Psoas muscle (tissue), 8 donors: Measurements from ENCODE around the gene KLHL34. TPM values are rescaled to one million over a fixed set of nuclear protein-coding genes. Genes with fewer than 3 reads are reported as not detected.

Experiments used
- ATAC-seq, 4 donors: fragments of 200-7000 bp; cut with Tn5 transposase; one replicate each; pipeline ENCODE4 v1.9.1; 2020; ENCODE audit warnings: moderate library complexity in 3 of 4, mild to moderate bottlenecking in 2 of 4
- DNase-seq, 2 donors: peaks; one replicate each; pipeline ENCODE4 v3.0.0-alpha.2; 2020
- H3K27ac ChIP-seq: fragments of 200-600 bp; one replicate; pipeline ENCODE4 v1.8.0; 2022
- H3K27me3 ChIP-seq, 3 donors: fragments of 200-600 bp in 1 of 3; one replicate each; pipeline versions ENCODE4 v1.6.1 to v1.8.0; 2013 to 2022; ENCODE audit warnings: low read length in 2 of 3, mild to moderate bottlenecking in 2 of 3, moderate library complexity in 1 of 3; ENCODE audit not compliant: insufficient read depth in 3 of 3
- H3K36me3 ChIP-seq, 2 donors: fragments of 200-600 bp in 1 of 2; one replicate each; pipeline versions ENCODE4 v1.6.1 to v1.8.0; 2013 to 2022; ENCODE audit warnings: low read depth in 1 of 2, mild to moderate bottlenecking in 1 of 2, moderate library complexity in 1 of 2; ENCODE audit not compliant: insufficient read depth in 1 of 2
- H3K4me1 ChIP-seq: fragments of 200-600 bp; one replicate; pipeline ENCODE4 v1.8.0; 2022
- H3K4me3 ChIP-seq: fragments of 200-600 bp; one replicate; pipeline ENCODE4 v1.8.0; 2022; ENCODE audit warnings: mild to moderate bottlenecking
- H3K9me3 ChIP-seq: fragments of 200-600 bp; one replicate; pipeline ENCODE4 v1.8.0; 2022
- WGBS, 3 donors: extraction: QIAGEN DNeasy Blood & Tissue Kit; methylation state at CpG; one replicate each; pipeline versions ENCODE4 v1.1.6 to v1.1.7; 2013; 5-methylcytosine and 5-hydroxymethylcytosine counted together
- intact Hi-C, 2 donors: fragments of 100-400 bp; cut with DNase I; formaldehyde crosslinking; loops; one replicate each; pipeline versions ENCODE4 v1.11.0 to v1.14.2; 2022
- polyA plus RNA-seq, 3 donors: library from polyadenylated mRNA; stranded (reverse); fragments of 200-250 nt; gene quantifications; one replicate each; pipeline ENCODE4 v1.2.3, GENCODE V29; 2013
- total RNA-seq, 4 donors: library from RNA; stranded (reverse); fragmentation: NEBNext Ultra II Directional in 2 of 4; extraction: Animal tissue kit (Norgen Biotek cat#: 25700) in 2 of 4; gene quantifications; one replicate each; pipeline versions ENCODE4 v1.2.1 to v1.2.4, GENCODE V29; 2021 to 2023
- TF ChIP-seq, protein P1 (sequence below): fragments of 200-600 bp; IDR thresholded peaks from one replicate; pipeline ENCODE4 v1.8.0; 2022; ENCODE audit warnings: antibody characterized with exemption
- donor health status: healthy with polysubstance abuse.
- donor health status: DM: no; HTN: no; CAD: no; lungs with moderate emphysema.
- donor health status: Bipolar disorder and iron deficiency.
- donor health status: healthy.
- donor health status: DM: yes; HTN: yes; CAD: no.
- donor health status: DM: no; HTN: no; CAD: no.
- donor health status: DM: no; HTN: no; CAD: no.
- donor health status: DM: yes; HTN: yes; CAD: no.

Gene KLHL34
- total and polyA plus RNA-seq, 7 donors: 0.99 to 29.6 (median 14.4) TPM

DNA sequence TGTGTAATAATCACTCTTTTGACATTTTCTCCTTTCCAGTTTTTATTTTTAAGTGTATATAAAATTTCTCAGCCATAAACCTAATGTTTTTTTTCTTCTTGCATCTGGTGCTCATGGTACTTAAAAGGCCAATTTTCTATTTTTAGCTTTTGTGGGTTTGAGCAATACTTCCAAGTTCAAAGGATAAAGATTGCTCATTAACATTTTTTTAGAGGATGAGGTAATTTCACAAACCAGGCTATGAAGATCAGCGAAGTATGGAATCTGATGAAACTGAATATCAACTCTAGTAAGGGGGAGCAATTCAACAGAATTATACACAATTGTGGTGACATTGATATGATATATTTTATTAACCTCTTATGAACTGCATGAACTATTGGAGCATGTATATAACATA is 25.8 kb upstream of the KLHL34 start:
- Histone ChIP-seq H3K27ac (no peak overlapping the region), H3K9me3 (no peaks in the 10 kb centered on the region), H3K4me1 (no peaks in the 10 kb centered on the region), H3K27me3 (no peaks in the 10 kb centered on the region), H3K36me3 (no peaks in the 10 kb centered on the region), H3K4me3 (no peak overlapping the region)
- ATAC-seq (no peak), DNase-seq (no peak)
- intact Hi-C loops: no loop called here
- TF ChIP-seq, protein P1, sequence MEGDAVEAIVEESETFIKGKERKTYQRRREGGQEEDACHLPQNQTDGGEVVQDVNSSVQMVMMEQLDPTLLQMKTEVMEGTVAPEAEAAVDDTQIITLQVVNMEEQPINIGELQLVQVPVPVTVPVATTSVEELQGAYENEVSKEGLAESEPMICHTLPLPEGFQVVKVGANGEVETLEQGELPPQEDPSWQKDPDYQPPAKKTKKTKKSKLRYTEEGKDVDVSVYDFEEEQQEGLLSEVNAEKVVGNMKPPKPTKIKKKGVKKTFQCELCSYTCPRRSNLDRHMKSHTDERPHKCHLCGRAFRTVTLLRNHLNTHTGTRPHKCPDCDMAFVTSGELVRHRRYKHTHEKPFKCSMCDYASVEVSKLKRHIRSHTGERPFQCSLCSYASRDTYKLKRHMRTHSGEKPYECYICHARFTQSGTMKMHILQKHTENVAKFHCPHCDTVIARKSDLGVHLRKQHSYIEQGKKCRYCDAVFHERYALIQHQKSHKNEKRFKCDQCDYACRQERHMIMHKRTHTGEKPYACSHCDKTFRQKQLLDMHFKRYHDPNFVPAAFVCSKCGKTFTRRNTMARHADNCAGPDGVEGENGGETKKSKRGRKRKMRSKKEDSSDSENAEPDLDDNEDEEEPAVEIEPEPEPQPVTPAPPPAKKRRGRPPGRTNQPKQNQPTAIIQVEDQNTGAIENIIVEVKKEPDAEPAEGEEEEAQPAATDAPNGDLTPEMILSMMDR: no peak
- whole genome bisulfite sequencing, 3 donors: 43 to 68% (median 52%) methylated on average over 1 of the region's 1 CpG

DNA sequence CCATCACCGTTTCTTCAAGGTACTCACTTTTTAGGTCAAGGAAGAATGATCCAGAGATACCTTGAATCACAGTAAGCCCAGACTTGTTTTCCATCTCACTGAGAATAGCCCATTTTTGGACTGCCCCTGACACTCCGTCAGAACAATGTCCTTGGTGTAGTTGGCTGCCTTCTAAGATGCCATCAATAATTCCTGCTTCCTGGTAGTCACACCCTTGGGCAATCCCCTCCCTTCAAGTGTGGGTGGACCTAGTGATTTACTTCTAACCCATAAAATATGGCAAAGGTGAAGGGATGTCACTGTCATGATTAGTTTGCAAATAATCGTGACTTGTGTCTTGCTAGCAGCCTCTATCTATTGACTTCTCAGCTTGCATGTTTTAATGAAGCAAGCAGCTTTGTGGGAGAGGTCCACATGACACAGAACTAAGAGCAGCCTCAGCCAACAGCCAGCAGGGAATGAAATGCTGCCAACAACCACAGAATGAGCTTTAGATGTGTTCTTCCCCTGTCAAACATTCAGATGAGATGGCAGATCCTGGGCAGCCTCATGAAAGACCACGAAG is 20.0 kb upstream of the KLHL34 start:
- intact Hi-C loops: no loop called here
- Histone ChIP-seq H3K9me3 (no peaks in the 10 kb centered on the region), H3K27me3 (peaks cover 0 to 7% (median 0%) of the 10 kb centered on the region in 3 donors), H3K4me1 (no peaks in the 10 kb centered on the region), H3K4me3 (no peak overlapping the region), H3K27ac (no peak overlapping the region), H3K36me3 (no peaks in the 10 kb centered on the region)
- TF ChIP-seq, protein P1: no peak
- WGBS, 3 donors: 55 to 75% (median 67%) methylated on average over 4 of the region's 4 CpGs
- no peak for DNase-seq
- ATAC-seq: no peak

DNA sequence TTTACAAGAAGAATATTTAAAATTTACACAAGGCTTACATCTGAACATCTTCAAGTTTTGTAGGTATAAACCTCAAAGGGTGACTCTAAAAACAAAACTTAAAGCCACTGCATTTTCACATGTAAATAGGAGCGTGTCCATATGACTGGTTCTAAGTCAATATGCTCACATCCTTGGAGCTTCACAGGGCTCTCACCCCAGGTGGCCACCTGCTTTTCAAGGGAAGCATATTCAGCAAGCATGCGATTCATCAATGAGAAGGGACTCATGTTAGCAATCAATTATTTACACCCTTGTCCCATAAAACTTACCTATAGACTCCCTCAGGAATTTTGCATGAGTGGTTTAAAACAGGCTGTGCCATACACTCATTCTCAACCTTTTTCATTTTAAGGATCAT is 17.8 kb upstream of the KLHL34 start:
- H3K27me3 ChIP-seq: peaks cover 0 to 7% (median 0%) of the 10 kb centered on the region in 3 donors
- TF ChIP-seq, protein P1: no peak
- H3K4me1 ChIP-seq: no peaks in the 10 kb centered on the region
- DNase-seq (no peak), ATAC-seq (no peak)
- no peak overlapping the region for H3K27ac ChIP-seq
- no peak overlapping the region for H3K4me3 ChIP-seq
- intact Hi-C loops: no loop called here
- H3K36me3 ChIP-seq: no peaks in the 10 kb centered on the region
- WGBS, 3 donors: 54 to 58% (median 56%) methylated on average over 2 of the region's 2 CpGs
- H3K9me3 ChIP-seq: no peaks in the 10 kb centered on the region

DNA sequence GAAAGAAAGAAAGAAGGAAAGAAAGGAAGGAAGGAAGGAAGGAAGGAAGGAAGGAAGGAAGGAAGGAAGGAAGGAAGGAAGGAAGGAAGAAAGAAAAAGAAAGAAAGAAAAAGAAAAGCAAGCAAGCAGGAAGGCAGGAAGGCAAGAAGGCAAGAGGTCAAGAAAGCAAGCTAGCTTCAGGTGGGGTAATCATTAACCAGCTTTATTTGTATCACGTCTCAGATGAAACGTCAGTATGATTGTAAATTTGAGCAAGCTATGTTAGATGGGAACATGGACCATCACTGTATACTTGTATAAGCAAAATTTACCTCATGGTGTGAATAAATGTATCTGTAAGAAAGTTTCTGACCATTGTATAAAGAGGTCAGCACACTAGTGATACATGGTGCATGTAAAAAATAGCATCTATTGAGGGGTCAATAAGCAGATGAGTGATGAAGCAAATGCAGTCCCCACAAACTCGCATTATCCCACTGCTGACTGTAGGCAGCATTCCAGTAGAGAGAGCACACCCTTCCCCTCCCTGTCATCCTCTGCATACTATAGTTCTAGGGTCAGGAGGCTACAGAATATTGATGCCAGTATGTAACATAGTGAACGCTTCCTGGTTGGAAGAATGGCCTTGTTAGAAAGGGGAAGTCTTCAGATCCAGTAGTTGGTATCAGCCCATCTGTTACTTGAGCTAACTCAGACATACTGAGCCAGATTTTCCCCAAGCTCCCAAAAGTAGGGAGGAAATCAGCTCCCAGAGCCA is 16.5 kb upstream of the KLHL34 start:
- H3K9me3 ChIP-seq: no peaks in the 10 kb centered on the region
- no peak for DNase-seq
- no peaks in the 10 kb centered on the region for H3K36me3 ChIP-seq
- no peaks in the 10 kb centered on the region for H3K4me1 ChIP-seq
- intact Hi-C loops: no loop called here
- H3K4me3 ChIP-seq: no peak overlapping the region
- H3K27me3 ChIP-seq: peaks cover 0 to 7% (median 0%) of the 10 kb centered on the region in 3 donors
- H3K27ac ChIP-seq: no peak overlapping the region
- 60 to 92% (median 84%) methylated on average over 4 of the region's 4 CpGs for WGBS, 3 donors
- TF ChIP-seq, protein P1: no peak
- ATAC-seq: no peak
